GM23338 (cell line): Measurements from ENCODE around the gene DAB2. TPM values are rescaled to one million over a fixed set of nuclear protein-coding genes. Genes with fewer than 3 reads are reported as not detected.

ENCODE experiments used
- ATAC-seq: fragments of 200-7000 bp; cut with Tn5 transposase; 3 replicates; pipeline ENCODE4 v1.9.1; 2020
- DNase-seq: peaks from one replicate; pipeline ENCODE4 v3.0.0-alpha.2; 2015; ENCODE audit warnings: low spot score
- H2AFZ ChIP-seq: fragments of 200-600 bp; sonication (generic); 2 replicates; pipeline ENCODE4 v1.8.0; 2016; ENCODE audit warnings: antibody characterized with exemption, mild to moderate bottlenecking, moderate library complexity
- H3F3A ChIP-seq: fragments of 200-600 bp; sonication (generic); replicated peaks from 2 replicates; pipeline ENCODE4 v1.8.0; 2017; ENCODE audit warnings: antibody characterized with exemption, mixed run types, low read depth
- H3K27ac ChIP-seq: fragments of 200-600 bp; sonication (generic); 2 replicates; pipeline ENCODE4 v1.6.1; 2016; ENCODE audit warnings: low read depth
- H3K27me3 ChIP-seq: fragments of 200-600 bp; sonication (generic); 2 replicates; pipeline ENCODE4 v1.8.0; 2016; ENCODE audit warnings: mild to moderate bottlenecking, mixed run types, moderate library complexity; ENCODE audit not compliant: insufficient read depth
- H3K36me3 ChIP-seq: fragments of 200-600 bp; sonication (generic); 2 replicates; pipeline ENCODE4 v1.8.0; 2016; ENCODE audit warnings: mild to moderate bottlenecking; ENCODE audit not compliant: insufficient read depth
- H3K4me1 ChIP-seq: fragments of 200-600 bp; sonication (generic); 2 replicates; pipeline ENCODE4 v1.8.0; 2016; ENCODE audit warnings: mild to moderate bottlenecking, moderate library complexity; ENCODE audit not compliant: insufficient read depth
- H3K4me2 ChIP-seq: fragments of 200-600 bp; sonication (generic); 2 replicates; pipeline ENCODE4 v1.7.1; 2017; ENCODE audit warnings: mixed run types
- H3K4me3 ChIP-seq: fragments of 200-600 bp; sonication (generic); 2 replicates; pipeline ENCODE4 v1.6.1; 2016; ENCODE audit warnings: mixed run types
- H3K79me2 ChIP-seq: fragments of 200-600 bp; sonication (generic); replicated peaks from 2 replicates; pipeline ENCODE4 v1.8.0; 2017; ENCODE audit warnings: mild to moderate bottlenecking; ENCODE audit not compliant: insufficient read depth
- H3K9me2 ChIP-seq: fragments of 200-600 bp; sonication (generic); 2 replicates; pipeline ENCODE4 v1.8.0; 2017; ENCODE audit not compliant: insufficient read depth
- H4K20me1 ChIP-seq: fragments of 200-600 bp; sonication (generic); replicated peaks from 2 replicates; pipeline ENCODE4 v1.8.0; 2017; ENCODE audit warnings: mild to moderate bottlenecking; ENCODE audit not compliant: insufficient read depth
- H3K27ac Mint-ChIP-seq: 2 replicates; pipeline ENCODE4 v1.8.0; 2020; ENCODE audit warnings: inconsistent platforms, mild to moderate bottlenecking, moderate library complexity, mixed read lengths
- H3K27me3 Mint-ChIP-seq: 3 replicates; pipeline ENCODE4 v1.8.0; 2022; ENCODE audit warnings: low read depth, mild to moderate bottlenecking, moderate library complexity, mixed read lengths, inconsistent platforms; ENCODE audit not compliant: insufficient read depth, poor library complexity
- H3K36me3 Mint-ChIP-seq: 3 replicates; pipeline ENCODE4 v1.8.0; 2021; ENCODE audit warnings: low read depth, mild to moderate bottlenecking, inconsistent platforms, moderate library complexity, mixed read lengths
- H3K4me1 Mint-ChIP-seq: 3 replicates; pipeline ENCODE4 v1.8.0; 2020; ENCODE audit warnings: mild to moderate bottlenecking, inconsistent platforms, mixed read lengths
- H3K4me3 Mint-ChIP-seq: 3 replicates; pipeline ENCODE4 v1.8.0; 2021; ENCODE audit warnings: moderate library complexity, mild to moderate bottlenecking, inconsistent platforms, mixed read lengths
- H3K9me3 Mint-ChIP-seq: 3 replicates; pipeline ENCODE4 v1.8.0; 2020; ENCODE audit warnings: moderate library complexity, mild to moderate bottlenecking, inconsistent platforms, mixed read lengths
- CREB1 ChIP-seq: fragments of 250-450 bp; sonication (Bioruptor Pico); IDR thresholded peaks from 2 replicates; pipeline ENCODE4 v1.5.0; 2020; ENCODE audit warnings: low read depth, mild to moderate bottlenecking, moderate library complexity
- CTCF ChIP-seq, 2 experiments: fragments of 200-600 bp in 1 of 2; sonication (generic) in 1 of 2; conservative IDR thresholded peaks; 2 replicates each; pipeline versions ENCODE4 v1.5.1 to v1.6.1; 2016 to 2017; ENCODE audit warnings: antibody characterized with exemption in 2 of 2, low read depth in 2 of 2, mild to moderate bottlenecking in 2 of 2, moderate library complexity in 1 of 2
- ETS1 ChIP-seq: IDR thresholded peaks from 2 replicates; pipeline ENCODE4 v1.6.1; 2016; ENCODE audit warnings: antibody characterized with exemption
- EZH2 ChIP-seq: fragments of 200-600 bp; sonication (generic); IDR thresholded peaks from one replicate; pipeline ENCODE4 v1.8.0; 2017; ENCODE audit warnings: antibody characterized with exemption, mild to moderate bottlenecking, low read depth; ENCODE audit not compliant: unreplicated experiment
- EZH2phosphoT487 ChIP-seq: fragments of 200-600 bp; sonication (generic); IDR thresholded peaks from one replicate; pipeline ENCODE4 v1.8.1; 2018; ENCODE audit warnings: antibody characterized with exemption; ENCODE audit not compliant: unreplicated experiment
- JUNB ChIP-seq: IDR thresholded peaks from one replicate; pipeline ENCODE4 v1.6.1; 2016; ENCODE audit warnings: antibody characterized with exemption; ENCODE audit not compliant: unreplicated experiment
- NANOG ChIP-seq: IDR thresholded peaks from 2 replicates; pipeline ENCODE4 v1.6.1; 2016; ENCODE audit warnings: antibody characterized with exemption, borderline replicate concordance
- POLR2AphosphoS5 ChIP-seq: IDR thresholded peaks from 2 replicates; pipeline ENCODE4 v1.6.1; 2016; ENCODE audit warnings: antibody characterized with exemption, low read depth
- REST ChIP-seq: IDR thresholded peaks from one replicate; pipeline ENCODE4 v1.6.1; 2018; ENCODE audit warnings: antibody characterized with exemption; ENCODE audit not compliant: unreplicated experiment
- STAT1 ChIP-seq: IDR thresholded peaks from one replicate; pipeline ENCODE4 v1.6.1; 2016; ENCODE audit warnings: antibody characterized with exemption; ENCODE audit not compliant: unreplicated experiment
- ZNF114 ChIP-seq: fragments of 250-450 bp; sonication (Bioruptor Pico); IDR thresholded peaks from 2 replicates; pipeline ENCODE4 v1.5.0; 2020; ENCODE audit warnings: mild to moderate bottlenecking, moderate library complexity
- ZNF331 ChIP-seq: fragments of 250-450 bp; sonication (Bioruptor Pico); IDR thresholded peaks from 2 replicates; pipeline ENCODE4 v1.5.0; 2020; ENCODE audit warnings: low read depth, mild to moderate bottlenecking, moderate library complexity
- ZNF462 ChIP-seq: fragments of 250-450 bp; sonication (Bioruptor Pico); IDR thresholded peaks from 2 replicates; pipeline ENCODE4 v1.5.0; 2020; ENCODE audit warnings: mild to moderate bottlenecking, moderate library complexity
- polyA plus RNA-seq: library from polyadenylated mRNA; unstranded; fragments of >200 nt; fragmentation: Nextera tagmentation; extraction: Ambion mirVana; gene quantifications from 2 replicates; pipeline ENCODE4 v1.2.1, GENCODE V29; 2016
- total RNA-seq: library from RNA; depleted of rRNA; stranded (reverse); fragments of >200 nt; shearing (Covaris generic); gene quantifications from 2 replicates; pipeline ENCODE4 v1.2.3, GENCODE V29; 2014

Gene DAB2
- total and polyA plus RNA-seq, 2 experiments from 2014 or later, result 6.4 to 8.4 TPM

GRCh38 chr5:39337252-39337915, 87.4 kb downstream of the DAB2 start:
- H3K27me3 Mint-ChIP-seq, result peaks cover 2% of the 10 kb centered on the region
- H3K27ac Mint-ChIP-seq, result no peak overlapping the region
- Histone ChIP-seq H2AFZ (no peak overlapping the region), H4K20me1 (no peaks in the 10 kb centered on the region), H3K27ac (no peak overlapping the region), H3K4me2 (no peak overlapping the region), H3K27me3 (no peaks in the 10 kb centered on the region), H3K4me3 (no peak overlapping the region), H3K36me3 (no peaks in the 10 kb centered on the region), H3K4me1 (no peaks in the 10 kb centered on the region), H3F3A (no peaks in the 10 kb centered on the region), H3K9me2 (no peaks in the 10 kb centered on the region; the same call in 1 of the 2 replicates), H3K79me2 (no peaks in the 10 kb centered on the region)
- H3K36me3 Mint-ChIP-seq, result peaks cover 13% of the 10 kb centered on the region
- DNase-seq (no peak), ATAC-seq (no peak)
- TF ChIP-seq STAT1, result no peak
- TF ChIP-seq ZNF462 (CRISPR knock-in tag), result no peak
- TF ChIP-seq ETS1, result no peak
- TF ChIP-seq POLR2AphosphoS5, result no peak
- TF ChIP-seq CREB1, result no peak
- TF ChIP-seq EZH2, result no peak
- TF ChIP-seq EZH2phosphoT487, result no peak
- TF ChIP-seq ZNF114 (CRISPR knock-in tag), result no peak
- no peak for TF ChIP-seq NANOG
- no peak for TF ChIP-seq ZNF331 (CRISPR knock-in tag)
- no peak for TF ChIP-seq JUNB
- TF ChIP-seq REST, result no peak
- TF ChIP-seq CTCF (conservative IDR thresholded peaks at IDR 0.05; ENCODE audit: low read depth in 2 of 2), result no peak
- peaks cover 29% of the 10 kb centered on the region for H3K9me3 Mint-ChIP-seq
- no peak overlapping the region for H3K4me3 Mint-ChIP-seq
- H3K4me1 Mint-ChIP-seq, result peaks cover 4% of the 10 kb centered on the region; the same call in 2 of the 3 replicates
